ENCODE results near the gene LEFTY2. TPM values are rescaled to one million over a fixed set of nuclear protein-coding genes. Genes with fewer than 3 reads are reported as not detected.
A peak's percentile ranks its signal among the peaks of the same experiment; 100 is the strongest.

The LEFTY2 gene
- total and polyA plus RNA-seq, 2 donors (not counting 3 experiments of a cell fraction or from before 2014, with no cell fraction given), result 0.06 TPM; not detected in 1

DNA sequence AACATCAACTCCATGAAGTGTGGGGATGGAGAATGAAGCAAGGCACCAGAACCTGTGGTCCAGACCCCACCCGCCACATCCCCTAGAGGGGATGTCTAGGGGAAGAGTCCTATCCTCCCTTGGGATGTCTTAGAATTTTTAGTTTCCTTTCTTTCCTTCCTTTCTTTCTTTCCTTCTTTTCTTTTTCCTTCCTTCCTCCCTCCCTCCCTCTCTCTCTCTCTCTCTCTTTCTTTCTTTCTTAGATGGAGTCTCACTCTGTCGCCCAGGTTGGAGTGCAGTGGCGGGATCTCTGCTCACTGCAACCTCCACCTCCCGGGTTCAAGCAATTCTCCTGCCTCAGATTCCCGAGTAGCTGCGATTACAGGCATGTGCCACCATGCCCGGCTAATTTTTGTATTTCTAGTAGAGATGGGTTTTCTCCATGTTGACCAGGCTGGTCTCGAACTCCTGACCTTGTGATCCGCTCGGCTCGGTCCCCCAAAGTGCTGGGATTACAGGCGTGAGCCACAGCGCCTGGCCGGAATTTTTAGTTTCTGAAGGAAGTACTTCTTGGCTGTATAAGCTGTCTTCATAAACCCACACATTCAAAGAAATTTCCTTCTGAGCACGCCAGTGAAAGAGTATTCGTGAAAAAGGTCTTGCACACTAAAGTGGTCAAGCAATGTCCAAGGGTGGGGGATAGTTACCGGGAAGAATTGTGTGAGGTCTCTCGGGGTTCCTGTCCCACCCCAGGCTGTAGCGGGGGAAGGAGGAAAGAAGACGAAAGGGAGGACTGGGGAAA lies 20.8 kb upstream of the LEFTY2 start:
- Histone ChIP-seq H3K9ac (replicated peaks; ENCODE audit: extremely low read depth, insufficient read depth, low read length) (no peak overlapping the region), H3K36me3 (ENCODE audit: control insufficient read depth in 2 of 2, extremely low read depth in 1 of 2, insufficient read depth in 2 of 2, low read length in 2 of 2) (no peaks in the 10 kb centered on the region), H3K4me1 (ENCODE audit: control insufficient read depth, extremely low read depth, insufficient read depth, low read length) (no peaks in the 10 kb centered on the region), H3K4me3 (replicated peaks in 1 of 3; ENCODE audit: insufficient read depth in 1 of 3, low read depth in 1 of 3, low read length in 3 of 3) (no peak overlapping the region), H3K9me3 (replicated peaks; ENCODE audit: control insufficient read depth, insufficient read depth, low read length) (no peaks in the 10 kb centered on the region), H3K27ac (ENCODE audit: insufficient read depth, low read depth, low read length) (no peak overlapping the region), H3K9me1 (replicated peaks; ENCODE audit: control insufficient read depth, extremely low read depth, insufficient read depth, low read length) (no peaks in the 10 kb centered on the region), H4K20me1 (replicated peaks; ENCODE audit: control insufficient read depth, extremely low read depth, insufficient read depth, low read length) (no peaks in the 10 kb centered on the region), H2AFZ (ENCODE audit: low read depth, low read length) (peak overlapping the region; percentile 57), H3K79me2 (ENCODE audit: control insufficient read depth, insufficient read depth, low read length) (no peaks in the 10 kb centered on the region), H3K4me2 (ENCODE audit: insufficient read depth, low read length) (no peak overlapping the region), H3K27me3 (ENCODE audit: control insufficient read depth in 2 of 2, insufficient read depth in 2 of 2, low read length in 2 of 2) (peaks cover 0 to 5% of the 10 kb centered on the region in 2 experiments)
- ChIA-PET POLR2A (no interaction called here), CTCF (interaction anchor here (0.6 to 3.0 kb wide), 19 partner anchors 9 to 782 kb away, joined by 3 to 10 read pairs (median 3); partner anchors contain the start of genes H3-3A, PYCR2, SRP9 and TMEM63A)
- intact Hi-C loops (cut with micrococcal nuclease) (loop anchor here (1.0 kb wide), 2 partner anchors 38 to 42 kb away; partner anchors contain the start of gene PYCR2), dilution Hi-C loops (cut with MboI; ENCODE audit: extremely low pct_ligation_motif_present, low sequenced_read_pairs) (no loop called here)
- DNase-seq (ENCODE audit: low read depth, low spot score) (no peak), FAIRE-seq (no peak)
- TF ChIP-seq FOS (IDR thresholded peaks at IDR 0.05; ENCODE audit: borderline replicate concordance, insufficient read depth, low read length), result no peak
- TF ChIP-seq, protein P1, sequence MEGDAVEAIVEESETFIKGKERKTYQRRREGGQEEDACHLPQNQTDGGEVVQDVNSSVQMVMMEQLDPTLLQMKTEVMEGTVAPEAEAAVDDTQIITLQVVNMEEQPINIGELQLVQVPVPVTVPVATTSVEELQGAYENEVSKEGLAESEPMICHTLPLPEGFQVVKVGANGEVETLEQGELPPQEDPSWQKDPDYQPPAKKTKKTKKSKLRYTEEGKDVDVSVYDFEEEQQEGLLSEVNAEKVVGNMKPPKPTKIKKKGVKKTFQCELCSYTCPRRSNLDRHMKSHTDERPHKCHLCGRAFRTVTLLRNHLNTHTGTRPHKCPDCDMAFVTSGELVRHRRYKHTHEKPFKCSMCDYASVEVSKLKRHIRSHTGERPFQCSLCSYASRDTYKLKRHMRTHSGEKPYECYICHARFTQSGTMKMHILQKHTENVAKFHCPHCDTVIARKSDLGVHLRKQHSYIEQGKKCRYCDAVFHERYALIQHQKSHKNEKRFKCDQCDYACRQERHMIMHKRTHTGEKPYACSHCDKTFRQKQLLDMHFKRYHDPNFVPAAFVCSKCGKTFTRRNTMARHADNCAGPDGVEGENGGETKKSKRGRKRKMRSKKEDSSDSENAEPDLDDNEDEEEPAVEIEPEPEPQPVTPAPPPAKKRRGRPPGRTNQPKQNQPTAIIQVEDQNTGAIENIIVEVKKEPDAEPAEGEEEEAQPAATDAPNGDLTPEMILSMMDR (IDR thresholded peaks at IDR 0.05; ENCODE audit: extremely low read depth in 1 of 2, insufficient read depth in 1 of 2, low read depth in 1 of 2, low read length in 2 of 2), result no peak
- TF ChIP-seq, protein P2, sequence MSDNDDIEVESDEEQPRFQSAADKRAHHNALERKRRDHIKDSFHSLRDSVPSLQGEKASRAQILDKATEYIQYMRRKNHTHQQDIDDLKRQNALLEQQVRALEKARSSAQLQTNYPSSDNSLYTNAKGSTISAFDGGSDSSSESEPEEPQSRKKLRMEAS (IDR thresholded peaks at IDR 0.05; ENCODE audit: insufficient read depth, insufficient read length), result no peak
- TF ChIP-seq POLR2A (IDR thresholded peaks at IDR 0.05; ENCODE audit: low read depth, low read length), result no peak
- no peak for TF ChIP-seq MYC (IDR thresholded peaks at IDR 0.05; ENCODE audit: low read depth, low read length)
- no peak for TF ChIP-seq GATA2 (IDR thresholded peaks at IDR 0.05; ENCODE audit: insufficient read depth, insufficient read length, low read depth, low read length)
- TF ChIP-seq POLR2AphosphoS5 (IDR thresholded peaks at IDR 0.05; ENCODE audit: insufficient read depth, low read depth, low read length), result no peak
- TF ChIP-seq JUN (IDR thresholded peaks at IDR 0.05; ENCODE audit: borderline replicate concordance, insufficient read depth, insufficient read length, low read depth), result no peak
- no peak for TF ChIP-seq EZH2 (IDR thresholded peaks at IDR 0.05; ENCODE audit: borderline replicate concordance, low read depth, low read length, severe bottlenecking)
- BruUV-seq (replicated peaks), result no TSS peak
